ENCODE results near the gene CDK9. TPM values are rescaled to one million over a fixed set of nuclear protein-coding genes. Genes with fewer than 3 reads are reported as not detected.

CDK9 gene
- total RNA-seq, 1 experiment from 2014 or later, result 48.7 TPM

GRCh38 chr9:127791085-127791484 is 5.3 kb downstream of the CDK9 start:
- H3K36me3 ChIP-seq (ENCODE audit: control insufficient read depth, insufficient read depth, low read length), result peaks cover 21% of the 10 kb centered on the region
- intact Hi-C loops (cut with micrococcal nuclease; ENCODE audit: unreplicated experiment), result no loop called here
- no TSS peak for BruUV-seq (replicated peaks)

GRCh38 chr9:127792417-127793031 is 6.7 kb downstream of the CDK9 start:
- peaks cover 14% of the 10 kb centered on the region for H3K36me3 ChIP-seq (ENCODE audit: control insufficient read depth, insufficient read depth, low read length)
- TF ChIP-seq TCF7L2 (IDR thresholded peaks at IDR 0.05; ENCODE audit: low read depth, low read length), result no peak
- TF ChIP-seq REST (IDR thresholded peaks at IDR 0.05; ENCODE audit: insufficient read depth in 1 of 2, low read depth in 2 of 2, low read length in 1 of 2), result no peak
- no peak for TF ChIP-seq CTCF (IDR thresholded peaks at IDR 0.05)
- TF ChIP-seq POLR2AphosphoS5 (IDR thresholded peaks at IDR 0.05; ENCODE audit: low read depth, low read length), result no peak
- TF ChIP-seq SIN3A (IDR thresholded peaks at IDR 0.05; ENCODE audit: borderline replicate concordance, insufficient read depth, low read depth, low read length), result no peak
- no peak overlapping the region for H3K27ac ChIP-seq (ENCODE audit: low read length)
- ChIA-PET CTCF (no interaction called here), POLR2A (interaction anchor here (0.7 kb wide), 1 partner anchor 27 kb away, joined by 3 read pairs; no protein-coding TSS in a partner anchor)
- intact Hi-C loops (cut with micrococcal nuclease; ENCODE audit: unreplicated experiment) (no loop called here), in situ Hi-C loops (cut with HindIII; ENCODE audit: low pct_unique_long_range_greater_than_20kb, low sequenced_read_pairs) (no loop called here)
- H3K4me1 ChIP-seq (ENCODE audit: control insufficient read depth, insufficient read depth, low read length), result peaks cover 2% of the 10 kb centered on the region
- no peak overlapping the region for H3K4me3 ChIP-seq (ENCODE audit: low read depth in 2 of 2, low read length in 2 of 2)
- H3K9me3 ChIP-seq (ENCODE audit: control insufficient read depth, insufficient read depth, low read depth, low read length), result no peaks in the 10 kb centered on the region
- H3K27me3 ChIP-seq (ENCODE audit: control insufficient read depth, insufficient read depth, low read length), result no peaks in the 10 kb centered on the region
- BruUV-seq (replicated peaks), result no TSS peak
- DNase-seq (ENCODE audit: low read depth, low spot score) (no peak), ATAC-seq (no peak)

More at GRCh38 chr9:127791085-127791484, 5.3 kb downstream of the CDK9 start:
- TF ChIP-seq REST (IDR thresholded peaks at IDR 0.05; ENCODE audit: insufficient read depth in 1 of 2, low read depth in 2 of 2, low read length in 1 of 2) (no peak), CTCF (IDR thresholded peaks at IDR 0.05) (no peak), SIN3A (IDR thresholded peaks at IDR 0.05; ENCODE audit: borderline replicate concordance, insufficient read depth, low read depth, low read length) (no peak), TCF7L2 (IDR thresholded peaks at IDR 0.05; ENCODE audit: low read depth, low read length) (no peak), POLR2AphosphoS5 (IDR thresholded peaks at IDR 0.05; ENCODE audit: low read depth, low read length) (no peak)
- ChIA-PET CTCF (no interaction called here), POLR2A (interaction anchor here (0.7 kb wide), 1 partner anchor 20 kb away, joined by 5 read pairs; no protein-coding TSS in a partner anchor)
- no peak overlapping the region for H3K27ac ChIP-seq (ENCODE audit: low read length)
- H3K9me3 ChIP-seq (ENCODE audit: control insufficient read depth, insufficient read depth, low read depth, low read length), result no peaks in the 10 kb centered on the region
- H3K27me3 ChIP-seq (ENCODE audit: control insufficient read depth, insufficient read depth, low read length), result no peaks in the 10 kb centered on the region
- in situ Hi-C loops (cut with HindIII; ENCODE audit: low pct_unique_long_range_greater_than_20kb, low sequenced_read_pairs), result no loop called here
- no peak overlapping the region for H3K4me3 ChIP-seq (ENCODE audit: low read depth in 2 of 2, low read length in 2 of 2)
- ATAC-seq, result no peak
- peaks cover 8% of the 10 kb centered on the region for H3K4me1 ChIP-seq (ENCODE audit: control insufficient read depth, insufficient read depth, low read length)
- no peak for DNase-seq (ENCODE audit: low read depth, low spot score)
